ENCODE results near the gene HDAC4. TPM values are rescaled to one million over a fixed set of nuclear protein-coding genes. Genes with fewer than 3 reads are reported as not detected.
A peak's percentile ranks its signal among the peaks of the same experiment; 100 is the strongest.

HDAC4 gene
- total RNA-seq, 4 donors from 2014 or later: 68.0 to 123 (median 86.5) TPM

GRCh38 chr2:239432174-239432573, 31.4 kb upstream of the HDAC4 start:
- Histone ChIP-seq H3K27me3 (no peaks in the 10 kb centered on the region), H3K27ac (no peak overlapping the region), H3K9me3 (peaks cover 0 to 17% (median 0%) of the 10 kb centered on the region in 4 donors), H3K36me3 (no peaks in the 10 kb centered on the region), H3K4me3 (no peak overlapping the region), H3K4me1 (no peaks in the 10 kb centered on the region)
- no peak for DNase-seq (ENCODE audit: low spot score in 2 of 2)
- 88 to 92% methylated on average over 1 of the region's 1 CpG for WGBS, 2 donors
- no peak for TF ChIP-seq CTCF (IDR thresholded peaks at IDR 0.05)
- TF ChIP-seq EP300 (IDR thresholded peaks at IDR 0.05): no peak
- TF ChIP-seq POLR2A (IDR thresholded peaks at IDR 0.05): no peak

GRCh38 chr2:239431536-239431935, 30.7 kb upstream of the HDAC4 start:
- H3K36me3 ChIP-seq: no peaks in the 10 kb centered on the region
- no peak overlapping the region for H3K27ac ChIP-seq
- DNase-seq (ENCODE audit: low spot score in 2 of 2): no peak
- no peaks in the 10 kb centered on the region for H3K27me3 ChIP-seq
- WGBS, 2 donors: 78 to 86% methylated on average over 5 of the region's 5 CpGs
- H3K4me3 ChIP-seq: no peak overlapping the region
- no peaks in the 10 kb centered on the region for H3K4me1 ChIP-seq
- peaks cover 0 to 17% (median 0%) of the 10 kb centered on the region in 4 donors for H3K9me3 ChIP-seq
- no peak for TF ChIP-seq CTCF (IDR thresholded peaks at IDR 0.05)
- no peak for TF ChIP-seq POLR2A (IDR thresholded peaks at IDR 0.05)
- TF ChIP-seq EP300 (IDR thresholded peaks at IDR 0.05): no peak

- TF ChIP-seq CTCF (IDR thresholded peaks at IDR 0.05) (no peak), EP300 (IDR thresholded peaks at IDR 0.05) (peak in 1 of 2 donors; percentile 33), POLR2A (IDR thresholded peaks at IDR 0.05) (no peak)
- DNase-seq (ENCODE audit: low spot score in 2 of 2): no peak
- Histone ChIP-seq H3K27me3 (no peaks in the 10 kb centered on the region), H3K36me3 (no peaks in the 10 kb centered on the region), H3K4me1 (peaks cover 0 to 5% (median under 1%) of the 10 kb centered on the region in 4 donors), H3K9me3 (peaks cover 0 to 17% (median 0%) of the 10 kb centered on the region in 4 donors), H3K4me3 (no peak overlapping the region), H3K27ac (no peak overlapping the region)
- WGBS, 2 donors: 61 to 68% methylated on average over 11 to 12 of the region's 12 CpGs
Observed at GRCh38 chr2:239429473-239430350, 28.9 kb upstream of the HDAC4 start.

- WGBS, 2 donors: 39 to 68% methylated on average over 10 of the region's 10 CpGs
- TF ChIP-seq EP300 (IDR thresholded peaks at IDR 0.05) (peak; percentile 29 to 91), POLR2A (IDR thresholded peaks at IDR 0.05) (no peak), CTCF (IDR thresholded peaks at IDR 0.05) (peak in 2 of 5 experiments; percentile 30 to 42)
- Histone ChIP-seq H3K4me1 (peaks cover 0 to 9% (median 3%) of the 10 kb centered on the region in 4 donors), H3K27me3 (no peaks in the 10 kb centered on the region), H3K27ac (peak overlapping the region in 3 of 4 donors; percentile 19 to 84 (median 63)), H3K4me3 (no peak overlapping the region), H3K36me3 (no peaks in the 10 kb centered on the region), H3K9me3 (no peaks in the 10 kb centered on the region)
- DNase-seq (ENCODE audit: low spot score in 2 of 2): no peak
Observed at GRCh38 chr2:239425631-239426030, 24.8 kb upstream of the HDAC4 start.

All from tibial nerve (tissue), 4 donors.